Caco-2 (cell line): ENCODE measurements around the gene UBE2L3. TPM values are rescaled to one million over a fixed set of nuclear protein-coding genes. Genes with fewer than 3 reads are reported as not detected.

Source experiments
- BruUV-seq: library from RNA; stranded (reverse); fragments of 400-500 nt; replicated peaks from 2 replicates; lab custom pipeline; 2021; lab: Mats Ljungman, UMichigan
- CTCF ChIA-PET: fragments of 300-600 bp; sonication (Branson Sonifier 250); formaldehyde crosslinking; loops from one replicate; lab custom pipeline; 2022; ENCODE audit warnings: antibody characterized with exemption; lab: Charles Lee
- POLR2A ChIA-PET: fragments of 300-600 bp; sonication (Branson Sonifier 250); formaldehyde crosslinking; loops from one replicate; lab custom pipeline; 2022; ENCODE audit warnings: antibody characterized with exemption; lab: Charles Lee
- DNase-seq, 2 experiments: peaks; one replicate each; pipeline versions ENCODE4 v3.0.0 to v3.0.0-alpha.2; 2020 to 2022
- H3K27me3 ChIP-seq: replicated peaks from 2 replicates; pipeline ENCODE4 v1.6.0; 2011; ENCODE audit warnings: low read length; ENCODE audit not compliant: control insufficient read depth, insufficient read depth
- H3K36me3 ChIP-seq: 2 replicates; pipeline ENCODE4 v1.5.1; 2011; ENCODE audit warnings: low read length; ENCODE audit not compliant: control insufficient read depth, insufficient read depth
- H3K4me1 ChIP-seq: fragments of 250-450 bp; sonication (Bioruptor Pico); 2 replicates; pipeline ENCODE4 v1.5.1; 2020; ENCODE audit warnings: mild to moderate bottlenecking
- H3K4me3 ChIP-seq: 2 replicates; pipeline ENCODE4 v1.5.1; 2011; ENCODE audit warnings: low read depth, mild to moderate bottlenecking, control low read depth, low read length
- H3K9me3 ChIP-seq: fragments of 250-450 bp; sonication (Bioruptor Pico); 2 replicates; pipeline ENCODE4 v1.5.1; 2020; ENCODE audit warnings: mild to moderate bottlenecking, moderate library complexity
- H3K27ac Mint-ChIP-seq: one replicate; pipeline ENCODE4 v1.8.0; 2022; ENCODE audit warnings: mixed read lengths; ENCODE audit not compliant: unreplicated experiment
- H3K27me3 Mint-ChIP-seq: one replicate; pipeline ENCODE4 v1.8.0; 2022; ENCODE audit warnings: mixed read lengths; ENCODE audit not compliant: insufficient read depth, unreplicated experiment
- H3K36me3 Mint-ChIP-seq: one replicate; pipeline ENCODE4 v1.8.0; 2022; ENCODE audit warnings: mild to moderate bottlenecking, mixed read lengths; ENCODE audit not compliant: insufficient read depth, unreplicated experiment
- H3K4me1 Mint-ChIP-seq: one replicate; pipeline ENCODE4 v1.8.0; 2022; ENCODE audit warnings: low read depth, mixed read lengths; ENCODE audit not compliant: unreplicated experiment
- H3K4me3 Mint-ChIP-seq: one replicate; pipeline ENCODE4 v1.8.0; 2022; ENCODE audit warnings: mild to moderate bottlenecking, moderate library complexity, mixed read lengths; ENCODE audit not compliant: unreplicated experiment
- H3K9me3 Mint-ChIP-seq: one replicate; pipeline ENCODE4 v1.8.0; 2022; ENCODE audit warnings: mixed read lengths; ENCODE audit not compliant: unreplicated experiment
- CTCF ChIP-seq, 2 experiments: fragments of 200-600 bp in 1 of 2; IDR thresholded peaks; 1 replicate in 1 of 2; 2 replicates in 1 of 2; pipeline versions ENCODE4 v1.5.1 to v1.8.0; 2011 to 2022; ENCODE audit warnings: antibody characterized with exemption in 1 of 2, control low read depth in 1 of 2, inconsistent platforms in 1 of 2, low read depth in 1 of 2, low read length in 1 of 2, mild to moderate bottlenecking in 1 of 2, moderate library complexity in 1 of 2; ENCODE audit not compliant: insufficient read depth in 1 of 2, severe bottlenecking in 1 of 2, unreplicated experiment in 1 of 2
- intact Hi-C: fragments of 100-400 bp; cut with micrococcal nuclease; formaldehyde crosslinking; loops from one replicate; pipeline ENCODE4 v1.10.0; 2022; ENCODE audit not compliant: unreplicated experiment
- total RNA-seq: library from RNA; stranded (reverse); gene quantifications from 2 replicates; pipeline ENCODE4 v1.2.3, GENCODE V29; 2022

The UBE2L3 gene
- total RNA-seq, 1 experiment from 2014 or later = 63.4 TPM

- Histone ChIP-seq H3K36me3 (no peaks in the 10 kb centered on the region), H3K27me3 (no peaks in the 10 kb centered on the region), H3K4me1 (peaks cover 21% of the 10 kb centered on the region), H3K9me3 (no peaks in the 10 kb centered on the region), H3K4me3 (peak overlapping the region; percentile 67)
- POLR2A ChIA-PET = no interaction called here
- Mint-ChIP-seq H3K9me3 (no peaks in the 10 kb centered on the region), H3K4me3 (peak overlapping the region; percentile 77), H3K4me1 (peaks cover 13% of the 10 kb centered on the region), H3K27me3 (no peaks in the 10 kb centered on the region), H3K27ac (peak overlapping the region; percentile 78), H3K36me3 (peaks cover 34% of the 10 kb centered on the region)
- intact Hi-C loops = no loop called here
- BruUV-seq = no TSS peak
- peak; percentile 89 to 92 for DNase-seq
- CTCF ChIA-PET = interaction anchor here (0.8 to 1.8 kb wide), 3 partner anchors 10 to 15 kb away, joined by 3 to 12 read pairs (median 7); partner anchors contain the start of gene SDF2L1
- peak; percentile 31 for TF ChIP-seq CTCF (IDR thresholded peaks at IDR 0.05; ENCODE audit: insufficient read depth in 1 of 2, low read depth in 1 of 2, low read length in 1 of 2, severe bottlenecking in 1 of 2, unreplicated experiment in 1 of 2)
These were observed 90.0 kb downstream of the UBE2L3 start for GRCh38 chr22:21657360-21658032.

- Histone ChIP-seq H3K4me1 (peaks cover 13% of the 10 kb centered on the region; the same call in 1 of the 2 replicates), H3K27me3 (no peaks in the 10 kb centered on the region), H3K36me3 (no peaks in the 10 kb centered on the region), H3K9me3 (no peaks in the 10 kb centered on the region), H3K4me3 (no peak overlapping the region)
- no peak for DNase-seq
- Mint-ChIP-seq H3K27ac (no peak overlapping the region), H3K4me1 (peaks cover 15% of the 10 kb centered on the region), H3K9me3 (no peaks in the 10 kb centered on the region), H3K36me3 (peaks cover 33% of the 10 kb centered on the region), H3K27me3 (no peaks in the 10 kb centered on the region), H3K4me3 (no peak overlapping the region)
- no TSS peak for BruUV-seq
- ChIA-PET CTCF (no interaction called here), POLR2A (no interaction called here)
- no peak for TF ChIP-seq CTCF (IDR thresholded peaks at IDR 0.05; ENCODE audit: insufficient read depth in 1 of 2, low read depth in 1 of 2, low read length in 1 of 2, severe bottlenecking in 1 of 2, unreplicated experiment in 1 of 2)
- intact Hi-C loops = no loop called here
These were observed 92.5 kb downstream of the UBE2L3 start for GRCh38 chr22:21659864-21660525.

GRCh38 chr22:21660904-21661303 is 93.4 kb downstream of the UBE2L3 start:
- Histone ChIP-seq H3K4me1 (peaks cover 13% of the 10 kb centered on the region; the same call in 1 of the 2 replicates), H3K36me3 (no peaks in the 10 kb centered on the region), H3K9me3 (no peaks in the 10 kb centered on the region), H3K4me3 (no peak overlapping the region), H3K27me3 (no peaks in the 10 kb centered on the region)
- Mint-ChIP-seq H3K36me3 (peaks cover 40% of the 10 kb centered on the region), H3K27ac (no peak overlapping the region), H3K27me3 (no peaks in the 10 kb centered on the region), H3K4me3 (no peak overlapping the region), H3K9me3 (no peaks in the 10 kb centered on the region), H3K4me1 (peaks cover 19% of the 10 kb centered on the region)
- intact Hi-C loops = no loop called here
- BruUV-seq = no TSS peak
- ChIA-PET CTCF (no interaction called here), POLR2A (no interaction called here)
- no peak for TF ChIP-seq CTCF (IDR thresholded peaks at IDR 0.05; ENCODE audit: insufficient read depth in 1 of 2, low read depth in 1 of 2, low read length in 1 of 2, severe bottlenecking in 1 of 2, unreplicated experiment in 1 of 2)
- no peak for DNase-seq
